Measurements from ENCODE around the gene GPHA2.

GRCh38 chr11:64923151-64923661 lies 12.5 kb downstream of the GPHA2 start:
- no peak for TF ChIP-seq CTCF (IDR thresholded peaks at IDR 0.05)
- no peak for TF ChIP-seq POLR2A (IDR thresholded peaks at IDR 0.05)
